Suppressor macrophage treated with lipopolysaccharide for 1 hour (primary cell): ENCODE measurements around the gene ACAP2.
A peak's percentile ranks its signal among the peaks of the same experiment; 100 is the strongest.

Experiments used
- DNase-seq, 3 donors: peaks; one replicate each; pipeline ENCODE4 v3.0.0-alpha.2; 2020 to 2022

The ACAP2 gene

GRCh38 chr3:195257454-195258448 is 185.1 kb downstream of the ACAP2 start:
- DNase-seq = no peak

DNA sequence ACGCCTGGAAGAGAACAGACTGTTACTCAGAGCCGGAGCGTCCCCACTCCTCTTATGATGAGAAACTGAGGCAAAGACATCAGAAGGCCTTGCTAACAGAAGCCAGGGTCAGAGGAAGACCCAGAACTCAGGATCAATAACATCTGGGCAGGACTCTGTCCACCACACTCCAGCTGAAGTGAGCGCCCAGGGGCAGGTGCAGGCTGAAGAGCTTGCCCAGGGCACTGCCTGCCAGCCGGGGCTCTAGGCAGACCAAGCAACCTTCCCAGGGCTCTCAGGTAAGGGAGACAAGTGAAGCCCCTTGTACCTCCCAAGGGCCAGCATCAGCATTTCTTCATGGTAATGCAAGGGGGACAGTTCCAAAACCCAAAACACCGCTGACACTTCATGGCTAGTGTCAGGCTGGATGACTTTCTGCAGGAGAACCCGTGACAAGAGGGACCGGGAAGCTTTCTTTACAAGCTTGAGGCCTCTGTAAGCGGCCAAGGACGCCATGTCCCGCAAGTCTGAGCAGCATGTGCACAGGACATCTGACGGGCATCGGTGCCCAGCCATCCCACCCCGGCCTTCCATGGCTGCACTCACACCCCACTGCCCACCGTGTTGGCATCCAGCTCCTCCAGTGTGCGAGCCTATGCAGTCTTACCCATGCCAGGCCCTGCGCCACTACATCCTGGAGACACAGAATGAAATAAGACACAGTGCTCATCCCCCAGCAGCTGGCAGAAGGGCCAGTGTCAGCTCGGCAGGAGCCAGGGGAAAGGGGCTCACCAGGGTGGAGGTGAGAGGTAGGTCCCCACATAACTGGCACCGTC is 186.0 kb downstream of the ACAP2 start:
- no peak for DNase-seq

GRCh38 chr3:195255571-195256501 is 187.0 kb downstream of the ACAP2 start:
- DNase-seq = no peak

- no peak for DNase-seq
Measured at GRCh38 chr3:195255176-195255500, 187.7 kb downstream of the ACAP2 start.

DNA sequence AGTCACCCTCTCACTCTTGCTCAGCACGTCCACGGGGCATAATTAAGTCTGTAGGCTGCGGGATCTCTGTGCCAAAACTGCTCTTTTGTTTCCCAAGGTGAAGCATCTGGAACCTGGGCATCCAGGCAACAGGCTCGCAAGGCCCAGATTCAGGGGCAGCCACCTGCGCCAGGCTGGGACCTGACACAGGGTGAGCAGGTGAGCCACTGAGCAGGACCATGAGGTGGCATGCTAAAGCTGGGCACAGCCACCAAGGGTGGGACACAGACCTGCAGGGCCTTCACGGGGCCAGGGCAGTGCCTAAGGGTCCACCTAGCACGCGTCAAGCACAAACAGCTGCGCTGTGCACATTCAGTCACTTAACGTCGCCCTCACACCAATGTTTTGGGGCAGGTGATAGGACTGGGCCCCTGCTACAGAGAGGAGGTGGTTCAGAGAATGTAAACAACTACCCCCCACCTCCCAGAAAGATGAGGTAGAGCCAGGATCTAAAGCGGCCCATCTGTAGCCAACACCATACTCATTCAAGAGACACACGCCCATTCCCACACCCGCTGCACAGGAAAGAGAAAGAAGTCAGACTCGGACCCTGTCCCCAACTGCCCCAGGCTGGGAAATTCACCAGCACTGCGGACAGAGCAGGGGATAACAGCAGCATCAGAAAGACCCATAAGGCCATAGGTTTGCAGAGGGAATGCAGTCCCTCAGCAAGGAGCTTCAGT is 188.2 kb downstream of the ACAP2 start:
- no peak for DNase-seq

GRCh38 chr3:195253923-195254432 is 188.8 kb downstream of the ACAP2 start:
- no peak for DNase-seq

DNA sequence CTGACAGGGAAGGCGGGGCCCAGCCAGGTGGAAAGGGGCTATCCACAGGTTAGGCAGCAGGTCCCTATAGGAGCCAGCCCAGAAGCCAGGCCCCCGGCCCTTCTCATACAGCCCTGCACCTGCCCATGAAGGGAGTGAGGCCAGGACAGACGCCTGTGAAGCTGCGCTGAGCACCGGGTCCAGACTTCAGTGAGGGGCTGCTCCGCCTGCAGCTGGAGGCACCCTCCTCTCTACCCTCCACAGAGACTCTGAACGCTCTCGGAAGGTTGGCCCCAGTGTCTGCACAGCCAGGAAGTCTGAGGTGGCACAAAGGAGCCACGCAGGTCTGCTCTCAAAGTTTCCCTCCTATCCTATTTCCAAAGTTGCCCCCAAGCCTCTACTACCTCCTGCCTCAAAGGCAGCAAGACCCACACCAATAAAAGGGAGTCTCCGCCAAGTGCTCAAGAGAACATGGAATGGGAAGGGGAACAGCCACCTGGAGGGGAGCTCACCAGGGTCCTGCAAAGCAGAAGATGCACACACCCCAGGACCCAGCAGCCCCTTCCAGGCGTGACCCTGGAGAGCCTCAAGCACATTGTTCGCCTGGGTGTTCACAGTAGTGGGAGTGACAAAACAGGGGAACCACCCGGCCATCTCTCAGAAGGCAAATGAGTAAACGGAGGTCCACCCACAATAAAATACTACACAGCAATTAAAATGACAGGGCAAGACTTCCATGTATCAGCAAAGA is 191.3 kb downstream of the ACAP2 start:
- no peak for DNase-seq

- peak; percentile 13 to 27 (median 19) for DNase-seq
Measured at GRCh38 chr3:195250473-195251251, 192.2 kb downstream of the ACAP2 start.

DNA sequence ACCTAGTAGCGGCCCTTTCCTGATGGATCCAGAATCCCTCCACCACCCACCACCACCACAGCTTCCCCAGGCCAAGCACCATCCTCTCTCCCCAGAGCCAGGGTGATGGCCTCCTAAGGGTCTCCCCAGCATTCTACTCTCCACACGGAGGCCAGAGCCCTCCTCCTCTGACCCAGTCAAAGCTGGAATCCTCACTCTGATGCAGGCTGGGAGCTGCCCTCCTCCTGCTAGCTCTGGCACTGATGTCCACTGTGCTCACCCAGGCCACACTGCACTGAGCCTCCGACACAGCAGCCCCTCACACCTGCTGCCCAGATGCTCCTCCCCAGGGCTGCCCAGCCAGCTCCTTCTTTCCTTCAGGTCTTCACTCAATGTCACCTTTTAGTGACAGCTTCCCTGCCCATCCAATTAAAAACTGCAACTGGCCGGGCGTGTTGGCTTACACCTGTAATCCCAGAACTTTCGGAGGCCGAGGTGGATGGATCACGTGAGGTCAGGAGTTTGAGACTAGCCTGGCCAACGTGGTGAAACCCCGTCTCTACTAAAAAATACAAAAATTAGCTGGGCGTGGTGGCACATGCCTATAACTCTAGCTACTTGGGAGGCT is 192.9 kb downstream of the ACAP2 start:
- no peak for DNase-seq

GRCh38 chr3:195249057-195249770 is 193.6 kb downstream of the ACAP2 start:
- no peak for DNase-seq

GRCh38 chr3:195248281-195248680 is 194.5 kb downstream of the ACAP2 start:
- no peak for DNase-seq

- no peak for DNase-seq
Measured at GRCh38 chr3:195247863-195248189, 195.0 kb downstream of the ACAP2 start.

- no peak for DNase-seq
Measured at GRCh38 chr3:195247086-195247862, 195.5 kb downstream of the ACAP2 start.

GRCh38 chr3:195246581-195246995 is 196.2 kb downstream of the ACAP2 start:
- no peak for DNase-seq

DNA sequence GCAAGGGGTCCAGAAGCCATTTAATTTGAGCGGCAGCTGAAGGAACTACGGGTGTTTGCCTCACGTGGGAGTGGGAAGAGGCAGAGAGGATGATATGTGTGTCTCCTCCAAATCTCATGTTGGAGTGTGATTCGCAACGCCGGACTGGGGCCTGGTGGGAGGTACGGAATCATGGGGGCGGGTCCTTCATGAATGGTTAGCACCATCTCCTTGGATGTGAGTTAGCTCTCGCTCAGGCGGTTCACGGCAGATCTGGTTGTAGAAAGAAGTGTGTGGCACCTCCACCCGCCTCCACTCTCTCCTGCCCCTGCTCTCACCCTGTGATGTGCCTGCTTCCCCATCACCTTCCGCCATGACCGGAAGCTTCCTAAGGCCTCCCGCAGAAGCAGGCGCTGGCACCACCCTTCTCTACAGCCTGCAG is 197.3 kb downstream of the ACAP2 start:
- no peak for DNase-seq

DNA sequence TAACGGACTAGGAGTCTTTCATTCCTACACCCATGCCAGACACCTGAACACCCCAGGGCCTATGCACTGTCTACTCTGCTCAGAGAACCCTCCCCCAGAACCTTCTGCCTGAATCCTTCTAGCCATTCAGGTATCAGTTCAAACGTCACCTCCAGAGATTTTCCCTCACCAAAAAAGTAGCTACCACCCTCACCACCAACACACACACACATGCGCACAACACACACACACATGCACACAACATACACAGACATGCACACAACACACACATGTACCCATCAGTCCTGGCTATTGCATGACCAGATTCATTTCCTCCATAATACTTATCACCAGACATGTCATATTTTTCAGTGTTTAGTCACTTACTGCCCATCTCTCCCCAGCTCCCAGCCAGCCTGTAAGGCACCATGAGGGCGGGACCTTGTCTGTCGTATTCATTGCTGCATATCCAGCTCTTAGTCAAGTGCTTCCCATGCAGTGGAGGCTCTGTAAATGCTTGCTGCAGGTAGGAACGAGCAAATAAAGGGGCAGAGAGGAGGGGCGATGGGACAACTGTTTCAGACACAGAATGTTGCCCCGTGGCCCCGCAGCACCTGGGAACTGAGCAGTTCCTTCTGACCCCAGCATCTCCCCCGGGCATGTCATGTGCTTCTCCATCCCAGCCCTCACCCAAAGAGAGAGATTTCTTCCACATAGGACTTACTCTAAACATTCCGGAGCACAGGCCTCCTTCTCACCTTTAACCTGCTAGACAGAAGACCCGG is 201.0 kb downstream of the ACAP2 start:
- no peak for DNase-seq

DNA sequence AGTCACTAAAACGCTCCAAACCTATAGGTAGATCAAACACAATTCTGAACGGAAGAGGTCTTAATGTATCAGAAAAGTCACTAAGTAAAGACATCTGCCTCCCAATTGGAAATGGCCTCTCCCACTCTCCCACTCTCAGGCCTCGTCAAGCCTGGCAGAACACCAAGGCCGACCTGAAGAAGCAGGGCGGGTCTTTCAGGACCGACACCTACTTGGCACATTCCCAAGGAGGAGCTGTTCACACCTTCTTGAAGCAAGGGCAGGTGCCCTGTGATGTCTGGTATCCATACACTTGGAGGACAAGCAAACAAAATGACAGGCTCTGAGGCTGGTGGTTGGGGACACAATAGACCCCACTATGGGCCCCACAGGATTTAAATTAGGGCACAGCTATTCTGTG is 201.9 kb downstream of the ACAP2 start:
- DNase-seq = no peak
